Vagina (tissue), 2 donors: ENCODE measurements around the gene KRTAP5-7.

Experiments used
- CTCF ChIP-seq, 3 experiments: fragments of 450-650 bp in 2 of 3; fragments of 200-600 bp in 1 of 3; sonication (generic) in 1 of 3; IDR thresholded peaks; one replicate each; pipeline ENCODE4 v1.5.1; 2017 to 2019; ENCODE audit warnings: antibody characterized with exemption in 3 of 3, mild to moderate bottlenecking in 2 of 3, moderate library complexity in 2 of 3
- POLR2A ChIP-seq, 2 donors: fragments of 450-650 bp; IDR thresholded peaks; one replicate each; pipeline ENCODE4 v1.6.1; 2017; ENCODE audit warnings: antibody characterized with exemption in 2 of 2, mild to moderate bottlenecking in 2 of 2, moderate library complexity in 2 of 2
- POLR2AphosphoS5 ChIP-seq, 2 donors: sonication (generic); formaldehyde crosslinking; IDR thresholded peaks; one replicate each; pipeline ENCODE4 v1.9.0; 2017; ENCODE audit warnings: antibody characterized with exemption in 2 of 2, mild to moderate bottlenecking in 2 of 2, low read depth in 1 of 2; ENCODE audit not compliant: insufficient read depth in 1 of 2

GRCh38 chr11:71502026-71502425 lies 25.0 kb upstream of the KRTAP5-7 start:
- TF ChIP-seq CTCF (IDR thresholded peaks at IDR 0.05) (no peak), POLR2A (IDR thresholded peaks at IDR 0.05) (no peak), POLR2AphosphoS5 (IDR thresholded peaks at IDR 0.05; ENCODE audit: insufficient read depth in 1 of 2, low read depth in 1 of 2) (no peak)
